GM21737 (cell line): Measurements from ENCODE around the gene KCNK16.

Source experiments
- ATAC-seq: cut with Tn5 transposase; IDR thresholded peaks from one replicate; pipeline ENCODE4 v1.9.1; 2021; ENCODE audit warnings: mild to moderate bottlenecking, moderate library complexity; ENCODE audit not compliant: unreplicated experiment

KCNK16 gene

GRCh38 chr6:39342692-39343395 is 20.3 kb upstream of the KCNK16 start:
- ATAC-seq = peak; percentile 56

GRCh38 chr6:39341937-39342336 is 19.4 kb upstream of the KCNK16 start:
- ATAC-seq = no peak

- no peak for ATAC-seq
These were observed 18.9 kb upstream of the KCNK16 start for GRCh38 chr6:39341352-39341751.

GRCh38 chr6:39339868-39340550 is 17.5 kb upstream of the KCNK16 start:
- ATAC-seq = no peak

- no peak for ATAC-seq
These were observed 16.8 kb upstream of the KCNK16 start for GRCh38 chr6:39339096-39339867.

- ATAC-seq = no peak
These were observed 15.9 kb upstream of the KCNK16 start for GRCh38 chr6:39338397-39338796.

GRCh38 chr6:39335780-39336545 is 13.5 kb upstream of the KCNK16 start:
- no peak for ATAC-seq

GRCh38 chr6:39333644-39334438 is 11.3 kb upstream of the KCNK16 start:
- ATAC-seq = no peak

GRCh38 chr6:39330476-39330875 is 8.0 kb upstream of the KCNK16 start:
- ATAC-seq = no peak

GRCh38 chr6:39330057-39330456 is 7.6 kb upstream of the KCNK16 start:
- peak; percentile 82 for ATAC-seq

- ATAC-seq = no peak
These were observed 5.6 kb upstream of the KCNK16 start for GRCh38 chr6:39328066-39328465.

GRCh38 chr6:39327507-39327906 is 5.0 kb upstream of the KCNK16 start:
- ATAC-seq = no peak

- no peak for ATAC-seq
These were observed 741 bp downstream of the KCNK16 start for GRCh38 chr6:39321761-39322160.

- ATAC-seq = no peak
These were observed 2.0 kb downstream of the KCNK16 start for GRCh38 chr6:39320363-39320984.

- no peak for ATAC-seq
These were observed 2.7 kb downstream of the KCNK16 start for GRCh38 chr6:39319621-39320362.

- ATAC-seq = no peak
These were observed 5.2 kb downstream of the KCNK16 start for GRCh38 chr6:39317256-39317655.

- no peak for ATAC-seq
These were observed 8.2 kb downstream of the KCNK16 start, which contains the start of gene KCNK17 for GRCh38 chr6:39314273-39314795. TSS of gene KCNK17 (minus strand) at chr6:39314419. CDS start at chr6:39314320, 99 bp downstream.

GRCh38 chr6:39313526-39314272 is 8.8 kb downstream of the KCNK16 start:
- no peak for ATAC-seq
